Dermis microvascular lymphatic vessel endothelial cell (primary cell): ENCODE measurements around the gene SPDYE16. TPM values are rescaled to one million over a fixed set of nuclear protein-coding genes. Genes with fewer than 3 reads are reported as not detected.
"Not testable (repeated sequence)": the region's sequence is repeated elsewhere in the genome, so short reads cannot be mapped to it uniquely, and the experiment has no call there.

Experiments used
- DNase-seq, 2 donors: peaks; one replicate each; pipeline versions ENCODE4 v3.0.0 to v3.0.0-alpha.2; 2010; ENCODE audit warnings: low read depth in 2 of 2
- total RNA-seq: library from RNA; depleted of rRNA; stranded (reverse); fragments of >200 nt; gene quantifications from 2 replicates; pipeline ENCODE4 v1.2.1, GENCODE V29; 2014

SPDYE16 gene
- total RNA-seq, 1 donor from 2014 or later: 0.13 TPM

DNA sequence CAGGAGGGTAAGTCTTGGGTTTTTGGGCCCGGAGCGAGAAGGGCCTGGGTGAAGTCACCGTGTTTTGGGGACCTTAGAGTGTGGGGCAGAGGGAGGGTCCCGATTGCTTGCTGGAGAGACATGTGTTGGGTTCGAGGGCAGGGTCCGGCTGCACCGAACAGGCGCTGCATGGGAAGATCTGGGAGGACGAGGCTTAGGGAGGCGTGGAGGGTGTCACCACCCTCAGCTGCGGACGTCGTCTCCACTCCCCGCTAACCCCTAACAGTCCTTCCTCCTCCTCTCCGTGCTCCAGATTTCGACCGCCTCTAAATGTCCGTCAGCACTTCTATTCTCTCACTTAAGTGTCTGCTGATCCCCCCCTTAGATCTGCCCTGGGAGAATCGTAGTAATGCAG, 6.8 kb upstream of the SPDYE16 start:
- peak in 1 of 2 donors; percentile 3 for DNase-seq

DNA sequence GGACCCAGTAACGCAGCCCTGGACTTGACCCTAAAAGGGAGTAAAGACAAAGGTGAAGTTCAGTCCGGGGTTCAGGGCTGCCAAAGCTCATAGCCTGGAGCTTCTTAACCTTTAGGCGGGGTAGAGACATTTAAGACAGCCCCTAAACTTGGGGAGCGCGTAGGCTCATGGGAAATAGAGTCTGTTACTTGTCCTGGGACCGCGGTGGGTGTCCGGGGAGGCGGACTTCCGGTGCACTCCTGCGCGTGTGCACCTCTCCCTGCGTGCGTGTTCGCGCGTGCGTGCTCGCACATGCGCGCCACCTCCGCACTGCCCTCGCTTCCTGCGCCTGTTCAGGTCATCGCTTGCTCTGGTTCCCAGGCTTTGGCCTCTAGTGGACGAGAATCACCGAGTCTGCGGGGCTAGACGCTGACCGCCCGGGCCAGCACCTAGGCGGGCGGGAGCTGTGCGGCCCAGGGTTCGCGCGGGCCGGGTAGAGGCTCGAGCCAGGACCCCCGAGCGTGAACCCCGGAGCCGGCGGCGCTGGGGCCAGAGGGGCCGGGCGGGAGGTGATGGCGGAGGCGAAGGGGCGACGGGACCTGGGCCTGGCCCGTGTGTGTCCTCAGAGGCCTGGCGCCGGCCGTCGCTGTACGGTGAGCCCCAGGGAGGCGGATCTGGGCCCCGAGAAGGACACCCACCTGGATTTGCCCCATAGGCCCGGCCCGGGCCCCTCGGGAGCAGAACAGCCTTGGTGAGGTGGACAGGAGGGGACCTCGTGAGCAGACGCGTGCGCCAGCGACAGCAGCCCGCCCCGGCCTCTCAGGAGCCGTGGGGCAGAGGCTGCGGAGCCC, 6.1 kb upstream of the SPDYE16 start:
- DNase-seq: peak; percentile 54 to 70

DNA sequence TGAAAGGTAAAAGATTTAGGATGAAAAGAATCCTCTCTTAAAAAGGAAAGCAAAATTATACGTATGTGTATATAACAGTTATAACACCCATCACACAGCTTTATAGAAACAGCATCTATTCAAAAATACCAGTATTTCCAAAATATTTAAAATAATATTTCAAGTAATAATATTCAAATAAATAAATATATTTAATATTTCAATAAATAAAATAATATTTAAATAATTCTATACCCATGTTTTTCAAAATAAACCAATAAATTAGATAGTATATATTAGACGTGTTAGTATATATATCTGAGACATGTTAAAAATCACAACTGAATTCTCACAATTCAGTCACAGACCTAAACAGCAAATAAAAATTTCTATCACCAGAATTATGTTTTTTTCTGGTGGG, 11.5 kb downstream of the SPDYE16 start:
- not testable (repeated sequence) for DNase-seq

DNA sequence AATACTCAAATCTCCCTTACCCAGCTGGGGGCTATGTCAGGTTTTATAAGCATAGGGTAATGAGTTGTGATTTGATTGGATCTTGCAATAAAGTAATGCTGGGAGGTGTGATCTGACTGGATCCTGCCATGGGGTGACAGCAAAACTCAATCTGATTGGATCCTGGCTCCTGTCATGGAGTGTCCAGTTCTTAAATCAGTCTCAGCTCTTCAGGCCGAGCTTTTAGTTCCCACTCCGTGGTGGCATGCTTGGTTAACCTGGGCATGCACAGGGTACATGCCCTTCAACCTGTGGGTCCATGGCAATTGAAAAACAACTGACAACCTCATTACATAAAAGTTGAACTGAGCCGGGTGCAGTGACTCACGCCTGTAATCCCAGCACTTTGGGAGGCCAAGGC, 16.9 kb downstream of the SPDYE16 start:
- DNase-seq: not testable (repeated sequence)

DNA sequence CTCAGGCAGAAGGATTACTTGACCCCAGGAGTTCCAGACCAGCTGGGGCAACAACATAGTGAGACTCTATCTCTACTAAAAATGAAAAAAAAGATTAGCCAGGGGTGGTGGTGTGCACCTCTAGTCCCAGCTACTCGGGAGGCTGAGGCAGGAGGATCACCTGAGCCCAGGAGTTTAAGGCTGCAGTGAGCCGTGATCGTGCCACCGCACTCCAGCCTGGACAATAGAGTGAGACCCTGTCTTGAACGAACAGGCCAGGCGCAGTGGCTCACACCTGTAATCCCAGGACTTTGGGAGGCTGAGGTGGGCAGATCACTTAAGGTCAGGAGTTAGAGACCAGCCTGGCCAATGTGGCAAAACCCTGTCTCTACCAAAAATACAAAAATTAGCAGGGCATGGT, 26.2 kb downstream of the SPDYE16 start:
- not testable (repeated sequence) for DNase-seq

DNA sequence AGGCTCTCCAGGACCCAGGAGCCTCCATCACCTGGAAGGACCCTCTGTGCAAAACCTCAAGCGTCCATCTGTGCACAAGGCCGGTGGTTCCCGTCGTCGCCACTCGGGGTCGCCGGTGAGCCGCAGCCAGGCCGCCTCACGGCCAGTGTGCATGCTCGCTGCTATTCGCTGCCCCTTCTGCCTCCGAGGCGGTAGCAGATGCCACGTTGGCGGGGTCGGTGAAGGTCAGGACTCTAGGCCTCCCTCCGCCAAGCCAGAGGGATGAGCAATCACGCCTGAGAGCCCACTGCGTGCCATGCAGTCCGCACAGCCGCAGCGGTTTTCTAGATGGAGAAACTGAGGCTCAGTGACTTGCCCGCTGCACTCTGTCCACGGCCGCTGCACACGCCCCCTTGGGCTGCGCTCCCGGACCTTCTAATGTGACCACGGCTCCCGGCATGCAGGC, 27.1 kb downstream of the SPDYE16 start:
- peak in 1 of 2 donors; percentile 40 for DNase-seq

DNA sequence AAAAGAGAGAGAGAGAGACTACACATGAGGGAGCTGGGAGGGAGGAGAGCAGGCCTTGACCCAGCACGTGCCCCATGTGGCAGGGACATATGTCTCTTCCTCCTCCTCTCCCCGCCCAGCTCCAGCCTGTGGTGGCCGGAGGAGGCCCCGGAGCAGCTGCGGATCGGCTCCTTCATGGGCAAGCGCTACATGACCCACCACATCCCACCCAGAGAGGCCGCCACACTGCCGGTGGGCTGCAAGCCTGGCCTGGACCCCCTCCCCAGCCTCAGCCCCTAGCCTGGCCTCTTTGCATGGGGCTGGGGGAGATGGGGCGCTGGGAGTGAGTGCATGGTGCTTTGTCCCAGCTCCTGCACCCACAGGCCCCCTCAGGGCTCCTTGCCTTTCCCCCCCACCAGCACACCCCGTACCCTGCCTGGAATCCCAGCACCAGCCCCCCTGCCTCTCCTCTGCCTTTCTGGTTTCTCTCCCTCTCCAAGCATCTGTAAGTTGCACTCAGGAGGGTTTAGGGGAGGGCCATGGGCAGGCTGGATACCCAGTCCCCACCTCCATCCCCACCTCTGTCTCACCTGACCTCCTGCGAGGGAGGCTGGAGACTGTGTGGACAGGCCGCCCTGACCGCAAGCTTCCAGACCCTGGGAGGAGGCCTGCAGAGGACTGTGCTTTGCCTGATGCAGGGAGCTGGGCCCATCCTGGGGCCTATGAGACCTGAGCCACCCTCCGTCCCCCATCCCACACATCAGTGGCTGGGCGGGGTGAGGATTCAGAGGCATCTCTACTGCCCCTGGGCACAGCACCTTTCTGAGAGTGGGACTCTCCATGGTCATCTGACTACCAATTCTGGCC, 27.9 kb downstream of the SPDYE16 start:
- DNase-seq: no peak

DNA sequence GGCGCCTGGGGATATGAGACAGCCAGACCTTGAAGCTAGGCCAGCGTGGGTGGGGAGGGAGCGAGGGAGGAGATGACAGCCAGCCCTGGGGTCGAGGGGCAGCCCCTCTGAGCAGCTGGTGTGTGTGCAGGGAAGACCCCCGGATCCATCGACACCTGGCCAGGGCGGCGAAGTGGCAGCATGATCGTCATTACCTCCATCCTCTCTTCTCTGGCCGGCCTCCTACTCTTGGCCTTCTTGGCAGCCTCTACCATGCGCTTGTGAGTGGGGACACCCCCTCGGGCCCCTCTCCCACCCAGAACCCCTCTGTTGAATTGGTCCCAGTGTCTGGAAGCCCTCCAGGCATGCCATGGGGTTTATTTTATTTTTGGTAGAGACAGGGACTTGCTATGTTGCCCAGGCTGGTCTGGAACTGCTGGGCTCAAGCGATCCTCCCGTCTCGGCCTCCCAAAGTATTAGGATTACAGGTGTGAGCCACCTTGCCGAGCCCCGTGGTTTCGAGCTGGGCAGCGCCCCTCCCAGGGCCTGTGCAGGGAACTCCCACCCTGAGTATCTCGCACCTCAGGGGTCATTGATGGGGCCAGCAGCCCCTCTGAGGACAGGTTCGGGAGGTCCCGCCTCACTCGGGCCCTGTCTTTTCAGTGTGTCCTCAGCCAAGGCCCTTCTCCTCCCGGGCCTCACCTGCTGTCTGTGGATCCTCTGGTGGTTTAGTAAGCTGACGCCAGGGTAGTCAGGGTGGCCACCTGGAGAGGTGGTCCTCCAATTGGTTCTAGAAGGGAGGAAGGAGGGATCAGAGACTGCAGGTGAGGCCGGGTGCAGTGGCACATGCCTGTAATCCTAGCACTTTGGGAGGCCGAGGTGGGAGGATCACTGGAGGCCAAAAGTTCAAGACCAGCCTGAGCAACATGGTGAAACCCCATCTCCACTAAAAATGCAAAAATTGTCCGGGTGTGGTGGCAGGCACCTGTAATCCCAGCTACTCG, 29.0 kb downstream of the SPDYE16 start:
- no peak for DNase-seq

DNA sequence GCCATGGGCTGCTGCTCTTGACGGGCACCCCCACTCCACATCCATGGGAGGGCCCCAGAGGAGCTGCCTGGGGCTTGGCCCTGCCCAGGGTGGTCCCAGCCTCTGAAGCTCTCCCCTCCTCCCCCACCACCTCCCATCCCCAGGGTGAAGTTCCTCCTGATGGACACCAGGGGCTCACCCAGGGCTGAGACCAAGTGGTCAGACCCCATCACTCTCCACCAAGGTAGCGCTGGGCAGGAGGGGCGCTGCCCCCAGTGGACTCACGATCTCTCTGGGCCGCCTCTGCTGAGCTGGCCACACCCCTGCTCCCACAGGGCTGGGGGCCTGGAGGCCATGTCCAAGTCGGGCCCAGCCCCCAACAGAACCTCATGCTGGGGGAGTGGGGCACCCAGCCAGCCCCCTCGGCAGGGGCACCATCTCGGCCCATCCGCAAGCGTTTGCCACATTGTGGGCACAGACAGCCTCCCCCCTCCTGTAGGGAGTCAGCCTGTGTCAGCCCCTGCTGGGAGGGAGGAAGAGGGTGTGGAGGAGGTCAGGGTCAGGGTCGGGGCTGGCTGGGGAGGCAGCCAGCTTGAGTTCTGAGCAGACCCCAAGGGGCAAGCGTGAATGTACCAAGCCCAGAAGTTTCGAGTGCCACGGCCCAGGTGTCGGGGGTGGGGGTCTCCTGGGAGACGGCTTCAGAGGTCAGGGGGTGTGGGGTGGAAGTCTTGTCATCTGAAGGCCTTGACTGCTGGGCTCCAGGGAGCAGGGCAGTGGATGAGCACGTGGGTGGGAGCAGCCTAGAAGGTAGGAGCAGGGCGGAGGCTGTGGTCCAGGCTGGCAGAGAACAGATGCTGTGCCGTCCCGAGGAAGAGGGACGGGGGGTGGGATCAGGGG, 29.9 kb downstream of the SPDYE16 start:
- DNase-seq: peak in 1 of 2 donors; percentile 35

DNA sequence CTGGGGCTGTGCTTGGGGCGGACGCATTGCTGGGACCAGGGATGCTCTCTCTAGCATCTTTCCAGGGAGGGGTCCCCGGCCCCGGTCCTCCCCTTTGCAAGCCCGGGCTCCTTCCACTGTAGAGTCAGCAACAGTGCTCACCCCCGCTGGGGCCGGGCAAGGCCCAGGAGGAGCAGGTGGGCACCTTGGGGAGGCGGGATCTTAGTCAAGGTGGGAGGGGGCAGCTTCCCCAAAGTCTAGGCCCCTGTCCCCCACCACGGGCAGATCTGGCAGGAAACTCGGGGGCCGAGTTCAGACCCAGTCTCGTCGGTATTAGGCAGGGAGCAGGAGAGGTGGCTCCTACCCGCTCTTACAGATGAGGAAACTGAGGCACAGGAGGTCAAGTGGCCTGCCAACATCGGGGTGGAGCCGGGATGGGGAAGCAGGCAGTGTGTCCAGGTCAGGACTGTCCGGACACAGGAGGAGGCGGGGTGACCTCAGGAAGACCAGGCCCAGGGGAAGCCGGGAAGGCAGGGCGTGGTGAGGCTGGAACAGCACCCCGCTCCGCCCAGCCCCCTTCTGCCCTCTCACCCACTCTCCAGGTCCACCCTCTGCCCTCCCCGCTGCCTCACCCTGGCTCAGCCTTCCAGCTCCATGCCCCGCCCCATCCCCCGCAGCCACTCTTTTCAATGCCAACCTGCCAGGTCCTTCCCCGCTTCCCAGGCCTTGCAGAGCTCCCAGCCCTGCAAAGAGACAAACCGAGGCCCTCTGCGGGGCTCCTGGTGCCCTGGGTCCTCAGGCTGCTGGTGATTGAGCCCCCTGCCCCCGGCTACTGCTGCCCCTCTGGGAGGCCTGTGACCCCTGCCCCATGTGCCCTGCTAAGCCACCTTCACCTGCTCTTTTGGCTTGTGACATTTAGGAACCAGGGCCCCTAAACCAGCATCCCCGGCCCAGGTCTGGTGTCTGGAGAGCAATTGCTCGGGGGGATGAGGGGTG, 30.9 kb downstream of the SPDYE16 start:
- DNase-seq: not testable (repeated sequence)

DNA sequence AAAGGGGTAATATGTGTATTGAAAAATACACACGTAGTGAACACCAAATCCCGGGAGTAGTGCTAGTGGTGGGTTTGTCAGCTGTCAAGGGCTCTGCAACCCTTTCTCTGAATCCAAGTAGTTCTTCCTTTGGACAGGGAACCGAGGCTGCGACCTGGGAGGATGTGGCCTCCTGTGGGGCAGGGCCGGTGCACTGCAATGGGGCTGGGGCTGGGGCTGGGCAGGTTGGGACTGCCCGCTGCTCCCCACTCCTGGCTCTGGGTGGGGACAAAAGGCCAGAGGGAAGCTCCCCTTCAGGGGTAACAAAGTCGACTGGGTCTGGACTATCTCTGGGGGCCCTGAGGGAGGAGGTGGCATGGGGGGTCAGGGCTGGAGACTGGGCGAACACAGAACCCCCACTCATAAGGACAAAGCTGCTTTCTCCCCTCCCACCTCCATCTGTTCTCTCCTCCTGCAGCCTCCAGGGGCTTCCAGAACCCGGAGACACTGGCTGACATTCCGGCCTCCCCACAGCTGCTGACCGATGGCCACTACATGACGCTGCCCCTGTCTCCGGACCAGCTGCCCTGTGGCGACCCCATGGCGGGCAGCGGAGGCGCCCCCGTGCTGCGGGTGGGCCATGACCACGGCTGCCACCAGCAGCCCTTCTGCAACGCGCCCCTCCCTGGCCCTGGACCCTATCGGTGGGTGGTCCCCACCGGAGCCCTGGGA, 31.7 kb downstream of the SPDYE16 start:
- DNase-seq: not testable (repeated sequence)

DNA sequence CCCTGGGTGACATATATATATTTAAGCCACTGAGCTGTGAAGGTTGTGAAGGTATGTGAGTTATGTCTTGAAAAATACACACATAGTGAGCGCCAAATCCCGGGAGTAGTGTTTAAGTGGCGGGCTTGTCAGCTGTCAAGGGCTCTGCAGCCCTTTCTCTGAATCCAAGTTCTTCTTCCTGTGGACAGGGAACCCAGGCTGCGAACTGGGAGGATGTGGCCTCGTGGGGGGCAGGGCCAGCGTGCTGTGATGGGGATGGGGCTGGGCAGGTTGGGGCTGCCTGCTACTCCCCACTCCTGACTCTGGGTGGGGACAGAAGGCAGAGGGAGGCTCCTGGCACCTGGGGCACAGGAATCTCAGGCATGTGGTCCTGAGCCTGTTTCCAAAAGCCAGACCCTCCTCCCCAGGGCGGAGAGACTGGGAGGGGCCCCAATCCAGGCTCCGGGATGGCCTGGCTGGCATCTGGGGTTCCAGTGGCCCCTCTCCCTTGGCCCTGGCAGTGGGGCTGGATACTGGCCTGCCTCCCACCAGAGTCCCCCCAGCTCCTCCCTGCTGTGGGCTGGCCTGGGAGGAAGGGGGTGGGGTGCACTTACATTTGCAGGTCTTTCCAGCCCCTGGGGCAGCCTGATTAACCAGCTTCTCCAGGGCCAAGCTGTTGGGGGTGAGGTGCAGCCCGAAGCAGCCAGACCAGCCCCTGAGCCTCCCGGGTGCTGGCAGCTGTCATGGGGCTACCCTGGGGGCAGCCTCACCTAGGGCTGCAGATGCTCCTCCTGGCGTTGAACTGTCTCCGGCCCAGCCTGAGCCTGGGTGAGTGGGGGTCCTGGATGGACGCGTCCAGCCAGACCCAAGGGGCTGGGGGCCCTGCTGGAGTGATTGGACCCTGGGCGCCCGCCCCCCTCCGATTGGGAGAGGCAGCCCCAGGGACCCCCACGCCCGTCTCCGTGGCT, 32.9 kb downstream of the SPDYE16 start, which contains the start of gene UPK3B:
Gene UPK3B, plus strand, starts transcription at position 622 of the 947 bp plus-strand sequence. Its CDS starts 101 bp downstream, at position 723.
- DNase-seq: no peak

DNA sequence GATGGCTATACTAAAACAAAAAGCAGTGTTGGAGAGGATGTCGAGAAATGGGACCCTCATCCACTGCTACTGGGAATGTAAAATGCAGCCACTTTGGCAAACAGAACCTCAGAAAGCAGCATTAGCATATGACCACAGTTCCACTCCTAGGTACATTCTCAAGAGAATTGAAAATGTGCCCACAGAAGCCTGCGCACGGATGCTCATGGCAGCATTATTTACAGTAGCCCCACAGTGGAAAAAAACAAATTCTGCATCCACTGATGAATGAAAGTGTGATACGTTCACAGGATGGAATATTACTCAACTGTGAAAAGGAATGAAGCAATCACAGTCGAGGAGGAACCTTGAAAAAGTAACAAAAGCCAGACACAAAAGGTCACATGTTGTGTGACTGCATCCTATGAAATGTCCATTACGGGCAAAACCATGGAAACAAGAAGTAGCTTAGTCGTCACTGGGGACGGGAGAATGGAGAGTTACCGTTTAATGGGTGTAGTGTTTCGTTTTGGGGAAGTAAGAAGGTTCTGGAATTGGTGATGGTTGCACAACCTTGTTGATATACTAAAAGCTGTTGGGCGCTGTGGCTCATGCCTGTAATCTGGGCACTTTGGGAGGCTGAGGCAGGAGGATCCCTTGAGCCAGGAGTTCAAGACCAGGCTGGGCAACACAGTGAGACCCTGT, 35.2 kb downstream of the SPDYE16 start:
- DNase-seq: no peak

DNA sequence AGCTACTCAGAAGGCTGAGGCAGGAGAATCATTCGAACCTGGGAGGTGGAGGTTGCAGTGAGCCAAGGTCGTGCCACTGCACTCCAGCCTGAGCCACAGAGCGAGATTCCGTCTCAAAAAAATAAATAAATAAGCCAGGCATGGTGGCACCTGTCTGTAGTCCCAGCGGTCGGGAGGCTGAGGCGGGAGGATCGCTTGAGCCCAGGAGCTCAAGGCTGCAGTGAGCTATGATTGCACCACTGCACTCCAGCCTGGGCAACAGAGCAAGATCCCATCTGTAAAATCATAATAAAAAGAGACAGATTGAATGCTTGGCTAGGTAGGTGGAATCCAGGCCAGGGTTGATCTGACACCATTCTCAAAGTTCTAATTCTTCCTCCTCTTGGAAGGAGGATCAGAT, 36.5 kb downstream of the SPDYE16 start:
- not testable (repeated sequence) for DNase-seq

DNA sequence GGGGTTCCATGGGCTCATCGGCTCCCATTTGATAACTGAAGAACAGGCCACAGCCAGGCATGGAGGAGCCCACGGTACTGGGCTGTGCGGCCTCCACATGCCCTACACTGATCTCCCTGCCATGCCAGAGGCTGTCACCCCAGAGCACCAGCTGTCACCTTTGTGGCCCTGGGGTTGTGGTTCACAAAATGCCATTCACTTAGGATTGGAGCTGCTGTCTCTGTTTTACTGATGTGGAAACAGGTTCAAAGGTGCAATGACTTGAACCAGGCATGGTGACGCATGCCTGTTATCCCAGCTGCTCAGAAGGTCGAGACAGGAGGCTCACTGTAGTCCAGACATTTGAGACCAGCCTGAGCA, 37.0 kb downstream of the SPDYE16 start:
- no peak for DNase-seq
